Fibroblast of the aortic adventitia (primary cell): ENCODE measurements around the gene MAGEB3. TPM values are rescaled to one million over a fixed set of nuclear protein-coding genes. Genes with fewer than 3 reads are reported as not detected.
"Not testable (repeated sequence)": the region's sequence is repeated elsewhere in the genome, so short reads cannot be mapped to it uniquely, and the experiment has no call there.

Experiments used
- DNase-seq: peaks from one replicate; pipeline ENCODE4 v3.0.0-alpha.2; 2010; ENCODE audit warnings: low read depth
- H3K4me3 ChIP-seq: 2 replicates; pipeline ENCODE4 v1.5.1; 2011; ENCODE audit warnings: low read depth, mild to moderate bottlenecking, control low read depth, low read length, moderate library complexity
- CTCF ChIP-seq: IDR thresholded peaks from 2 replicates; pipeline ENCODE4 v1.5.1; 2011; ENCODE audit warnings: mild to moderate bottlenecking, low read length, control low read depth, inconsistent platforms; ENCODE audit not compliant: insufficient read depth
- total RNA-seq: library from RNA; depleted of rRNA; stranded (reverse); fragments of >200 nt; gene quantifications from 2 replicates; pipeline ENCODE4 v1.2.3, GENCODE V29; 2012; ENCODE audit warnings: low replicate concordance

The MAGEB3 gene
- not detected in 2 replicates for total RNA-seq

- no peak within 1 kb of the TSS for H3K4me3 ChIP-seq
- DNase-seq, result no peak
- no peak for TF ChIP-seq CTCF
Observed at GRCh38 chrX:30230395-30230794, at the start of gene MAGEB3. Gene MAGEB3 (plus strand): TSS chrX:30230657. CDS start chrX:30235925, 5,268 bp downstream.

GRCh38 chrX:30181353-30181752, 49.1 kb upstream of the MAGEB3 start:
- H3K4me3 ChIP-seq, result no peak overlapping the region
- TF ChIP-seq CTCF, result no peak
- no peak for DNase-seq

- no peak for TF ChIP-seq CTCF
- DNase-seq, result no peak
- no peak overlapping the region for H3K4me3 ChIP-seq
Observed at GRCh38 chrX:30183554-30183953, 46.9 kb upstream of the MAGEB3 start.

- no peak overlapping the region for H3K4me3 ChIP-seq
- no peak for DNase-seq
- no peak for TF ChIP-seq CTCF
Observed at GRCh38 chrX:30190426-30190825, 40.0 kb upstream of the MAGEB3 start.

- DNase-seq, H3K4me3 ChIP-seq: not testable (repeated sequence)
Observed at GRCh38 chrX:30193910-30194309, 36.5 kb upstream of the MAGEB3 start.

- peak; percentile 1 for DNase-seq
- TF ChIP-seq CTCF, result peak; percentile 15
- no peak overlapping the region for H3K4me3 ChIP-seq
Observed at GRCh38 chrX:30196322-30196721, 34.1 kb upstream of the MAGEB3 start.

- TF ChIP-seq CTCF, result no peak
- H3K4me3 ChIP-seq, result no peak overlapping the region
- no peak for DNase-seq
Observed at GRCh38 chrX:30212172-30212571, 18.3 kb upstream of the MAGEB3 start.
